GM23338 (cell line): ENCODE results near the gene PCP2.

Source experiments
- CREB1 ChIP-seq: fragments of 250-450 bp; sonication (Bioruptor Pico); IDR thresholded peaks from 2 replicates; pipeline ENCODE4 v1.5.0; 2020; ENCODE audit warnings: low read depth, mild to moderate bottlenecking, moderate library complexity
- CTCF ChIP-seq, 2 experiments: fragments of 200-600 bp in 1 of 2; sonication (generic) in 1 of 2; conservative IDR thresholded peaks; 2 replicates each; pipeline versions ENCODE4 v1.5.1 to v1.6.1; 2016 to 2017; ENCODE audit warnings: antibody characterized with exemption in 2 of 2, low read depth in 2 of 2, mild to moderate bottlenecking in 2 of 2, moderate library complexity in 1 of 2
- ETS1 ChIP-seq: IDR thresholded peaks from 2 replicates; pipeline ENCODE4 v1.6.1; 2016; ENCODE audit warnings: antibody characterized with exemption
- EZH2 ChIP-seq: fragments of 200-600 bp; sonication (generic); IDR thresholded peaks from one replicate; pipeline ENCODE4 v1.8.0; 2017; ENCODE audit warnings: antibody characterized with exemption, mild to moderate bottlenecking, low read depth; ENCODE audit not compliant: unreplicated experiment
- EZH2phosphoT487 ChIP-seq: fragments of 200-600 bp; sonication (generic); IDR thresholded peaks from one replicate; pipeline ENCODE4 v1.8.1; 2018; ENCODE audit warnings: antibody characterized with exemption; ENCODE audit not compliant: unreplicated experiment
- NANOG ChIP-seq: IDR thresholded peaks from 2 replicates; pipeline ENCODE4 v1.6.1; 2016; ENCODE audit warnings: antibody characterized with exemption, borderline replicate concordance
- POLR2AphosphoS5 ChIP-seq: IDR thresholded peaks from 2 replicates; pipeline ENCODE4 v1.6.1; 2016; ENCODE audit warnings: antibody characterized with exemption, low read depth
- ZNF114 ChIP-seq: fragments of 250-450 bp; sonication (Bioruptor Pico); IDR thresholded peaks from 2 replicates; pipeline ENCODE4 v1.5.0; 2020; ENCODE audit warnings: mild to moderate bottlenecking, moderate library complexity
- TF ChIP-seq, protein P1 (sequence below): IDR thresholded peaks from one replicate; pipeline ENCODE4 v1.6.1; 2018; ENCODE audit warnings: antibody characterized with exemption; ENCODE audit not compliant: unreplicated experiment

DNA sequence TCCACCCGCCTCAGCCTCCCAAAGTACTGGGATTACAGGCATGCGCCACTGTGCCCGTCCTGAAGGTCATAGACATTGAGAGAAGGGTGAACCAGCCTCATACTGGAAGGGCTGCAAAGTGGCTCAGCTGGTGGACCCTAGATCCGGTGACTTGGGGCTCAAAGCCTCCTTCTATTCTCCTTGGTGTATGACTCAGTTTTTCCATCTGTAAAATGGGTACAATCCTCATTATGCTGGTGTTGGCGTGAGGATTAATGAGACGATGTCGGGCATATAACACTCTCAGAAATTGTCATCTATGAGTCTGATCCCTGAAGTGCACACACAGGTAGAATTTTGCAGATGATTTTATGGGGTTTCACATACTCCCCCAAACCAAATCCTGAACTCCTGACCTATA lies 43.7 kb downstream of the PCP2 start:
- TF ChIP-seq POLR2AphosphoS5 (no peak), CTCF (conservative IDR thresholded peaks at IDR 0.05; ENCODE audit: low read depth in 2 of 2) (no peak), EZH2 (no peak), EZH2phosphoT487 (no peak), CREB1 (CRISPR knock-in tag) (no peak), ETS1 (no peak), NANOG (no peak), ZNF114 (CRISPR knock-in tag) (no peak)
- TF ChIP-seq, protein P1, sequence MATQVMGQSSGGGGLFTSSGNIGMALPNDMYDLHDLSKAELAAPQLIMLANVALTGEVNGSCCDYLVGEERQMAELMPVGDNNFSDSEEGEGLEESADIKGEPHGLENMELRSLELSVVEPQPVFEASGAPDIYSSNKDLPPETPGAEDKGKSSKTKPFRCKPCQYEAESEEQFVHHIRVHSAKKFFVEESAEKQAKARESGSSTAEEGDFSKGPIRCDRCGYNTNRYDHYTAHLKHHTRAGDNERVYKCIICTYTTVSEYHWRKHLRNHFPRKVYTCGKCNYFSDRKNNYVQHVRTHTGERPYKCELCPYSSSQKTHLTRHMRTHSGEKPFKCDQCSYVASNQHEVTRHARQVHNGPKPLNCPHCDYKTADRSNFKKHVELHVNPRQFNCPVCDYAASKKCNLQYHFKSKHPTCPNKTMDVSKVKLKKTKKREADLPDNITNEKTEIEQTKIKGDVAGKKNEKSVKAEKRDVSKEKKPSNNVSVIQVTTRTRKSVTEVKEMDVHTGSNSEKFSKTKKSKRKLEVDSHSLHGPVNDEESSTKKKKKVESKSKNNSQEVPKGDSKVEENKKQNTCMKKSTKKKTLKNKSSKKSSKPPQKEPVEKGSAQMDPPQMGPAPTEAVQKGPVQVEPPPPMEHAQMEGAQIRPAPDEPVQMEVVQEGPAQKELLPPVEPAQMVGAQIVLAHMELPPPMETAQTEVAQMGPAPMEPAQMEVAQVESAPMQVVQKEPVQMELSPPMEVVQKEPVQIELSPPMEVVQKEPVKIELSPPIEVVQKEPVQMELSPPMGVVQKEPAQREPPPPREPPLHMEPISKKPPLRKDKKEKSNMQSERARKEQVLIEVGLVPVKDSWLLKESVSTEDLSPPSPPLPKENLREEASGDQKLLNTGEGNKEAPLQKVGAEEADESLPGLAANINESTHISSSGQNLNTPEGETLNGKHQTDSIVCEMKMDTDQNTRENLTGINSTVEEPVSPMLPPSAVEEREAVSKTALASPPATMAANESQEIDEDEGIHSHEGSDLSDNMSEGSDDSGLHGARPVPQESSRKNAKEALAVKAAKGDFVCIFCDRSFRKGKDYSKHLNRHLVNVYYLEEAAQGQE = no peak
